ENCODE measurements around the gene ITGB5. TPM values are rescaled to one million over a fixed set of nuclear protein-coding genes. Genes with fewer than 3 reads are reported as not detected.

The ITGB5 gene
- total RNA-seq, 2 experiments from 2014 or later, result not detected

DNA sequence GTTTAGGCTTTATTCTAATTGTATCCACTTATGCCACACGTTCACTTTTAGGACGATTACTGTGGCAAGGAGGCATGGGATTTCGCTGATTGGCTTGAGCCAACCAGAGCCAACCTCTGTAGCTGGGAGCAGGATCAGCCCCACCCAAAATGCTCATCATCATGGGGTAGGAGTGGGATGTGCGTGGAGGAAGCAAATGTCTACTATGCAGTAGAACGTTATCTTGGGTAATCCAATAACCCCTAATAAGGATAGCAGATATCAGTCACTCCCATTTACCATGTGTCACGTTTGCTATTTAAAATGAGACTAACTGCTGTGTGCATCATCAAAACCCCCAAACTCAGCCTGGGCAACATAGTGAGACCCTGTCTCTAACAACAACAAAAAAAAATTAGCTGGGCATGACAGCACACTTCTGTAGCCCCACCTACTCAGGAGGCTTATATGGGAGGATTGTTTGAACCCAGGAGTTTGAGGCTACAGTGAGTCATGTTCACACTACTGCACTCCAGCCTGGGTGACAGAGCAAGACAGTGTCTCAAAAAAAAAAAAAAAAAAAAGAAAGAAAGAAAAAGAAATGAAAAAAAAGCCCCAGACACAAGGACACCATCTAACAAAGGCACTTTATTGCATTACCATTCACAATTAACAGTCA, 17.8 kb upstream of the ITGB5 start:
- no TSS peak for BruUV-seq (replicated peaks)
- Histone ChIP-seq H2AFZ (ENCODE audit: low read length) (no peak overlapping the region), H3K27ac (ENCODE audit: low read depth, low read length, poor library complexity, severe bottlenecking) (no peak overlapping the region), H3K4me1 (ENCODE audit: insufficient read depth, low read length, poor library complexity, severe bottlenecking) (no peaks in the 10 kb centered on the region), H3K36me3 (ENCODE audit: insufficient read depth, low read length) (no peaks in the 10 kb centered on the region), H3K9me3 (ENCODE audit: low read length) (no peaks in the 10 kb centered on the region), H3K9me2 (ENCODE audit: insufficient read depth, low read length) (no peaks in the 10 kb centered on the region), H4K20me1 (ENCODE audit: insufficient read depth, low read length) (no peaks in the 10 kb centered on the region), H3K4me2 (ENCODE audit: low read length) (no peak overlapping the region), H3K4me3 (ENCODE audit: low read depth, low read length, poor library complexity, severe bottlenecking) (no peak overlapping the region), H3K79me2 (ENCODE audit: insufficient read depth, low read depth, low read length) (no peaks in the 10 kb centered on the region)
- POLR2A ChIA-PET, result no interaction called here
- CTCF ChIA-PET (ENCODE audit: unreplicated experiment), result no interaction called here
- TF ChIP-seq EZH2phosphoT487 (IDR thresholded peaks at IDR 0.05; ENCODE audit: borderline replicate concordance, low read depth, low read length), result no peak
- TF ChIP-seq, protein P1, sequence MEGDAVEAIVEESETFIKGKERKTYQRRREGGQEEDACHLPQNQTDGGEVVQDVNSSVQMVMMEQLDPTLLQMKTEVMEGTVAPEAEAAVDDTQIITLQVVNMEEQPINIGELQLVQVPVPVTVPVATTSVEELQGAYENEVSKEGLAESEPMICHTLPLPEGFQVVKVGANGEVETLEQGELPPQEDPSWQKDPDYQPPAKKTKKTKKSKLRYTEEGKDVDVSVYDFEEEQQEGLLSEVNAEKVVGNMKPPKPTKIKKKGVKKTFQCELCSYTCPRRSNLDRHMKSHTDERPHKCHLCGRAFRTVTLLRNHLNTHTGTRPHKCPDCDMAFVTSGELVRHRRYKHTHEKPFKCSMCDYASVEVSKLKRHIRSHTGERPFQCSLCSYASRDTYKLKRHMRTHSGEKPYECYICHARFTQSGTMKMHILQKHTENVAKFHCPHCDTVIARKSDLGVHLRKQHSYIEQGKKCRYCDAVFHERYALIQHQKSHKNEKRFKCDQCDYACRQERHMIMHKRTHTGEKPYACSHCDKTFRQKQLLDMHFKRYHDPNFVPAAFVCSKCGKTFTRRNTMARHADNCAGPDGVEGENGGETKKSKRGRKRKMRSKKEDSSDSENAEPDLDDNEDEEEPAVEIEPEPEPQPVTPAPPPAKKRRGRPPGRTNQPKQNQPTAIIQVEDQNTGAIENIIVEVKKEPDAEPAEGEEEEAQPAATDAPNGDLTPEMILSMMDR (conservative IDR thresholded peaks at IDR 0.05; ENCODE audit: low read length), result no peak
- no peak for DNase-seq (ENCODE audit: low spot score)
- intact Hi-C loops (cut with micrococcal nuclease; ENCODE audit: unreplicated experiment), result no loop called here

DNA sequence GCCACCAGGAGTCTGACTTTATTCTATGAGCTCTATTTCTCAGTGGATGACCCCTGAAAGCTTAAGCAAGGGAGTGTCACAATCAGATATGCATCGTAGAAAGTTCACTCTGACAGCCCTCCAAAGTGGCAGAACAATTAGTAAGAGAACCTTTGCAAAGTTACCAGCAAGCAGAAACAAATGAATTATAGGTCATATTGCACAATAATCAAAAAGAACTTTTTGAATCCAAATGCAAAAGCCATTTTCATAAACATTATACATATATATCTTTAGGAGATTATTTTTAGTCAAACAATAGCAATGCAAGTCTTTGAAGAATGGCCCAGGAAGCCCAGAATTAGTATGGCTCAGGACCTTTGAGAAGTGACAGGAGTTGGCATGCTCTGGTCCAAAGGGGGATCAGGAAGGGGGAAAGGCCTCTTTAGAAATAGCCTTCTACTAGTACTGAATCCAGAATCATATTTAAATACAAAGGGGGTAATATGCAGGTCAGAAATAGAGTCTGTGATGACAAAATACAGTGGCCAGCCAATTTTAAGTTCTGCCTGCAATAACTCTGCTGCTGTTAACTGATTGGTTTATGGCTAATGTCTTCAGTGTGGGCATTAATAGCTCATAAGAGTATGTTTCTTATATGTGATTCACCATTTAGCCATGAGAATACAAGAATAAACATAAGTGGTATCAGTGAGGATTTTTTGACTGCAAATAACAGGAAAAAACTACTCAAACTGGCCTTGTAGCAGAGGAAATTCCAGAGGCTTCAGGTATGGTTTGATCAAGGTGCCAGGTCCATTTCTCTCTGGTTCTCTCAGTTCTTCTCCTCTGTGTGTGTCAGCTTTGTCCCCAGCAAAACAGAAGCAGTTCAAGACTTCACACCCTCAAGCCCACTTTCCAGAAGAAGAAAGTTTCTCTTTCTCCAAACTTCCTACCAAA, 17.0 kb upstream of the ITGB5 start:
- intact Hi-C loops (cut with micrococcal nuclease; ENCODE audit: unreplicated experiment), result no loop called here
- Histone ChIP-seq H2AFZ (ENCODE audit: low read length) (no peak overlapping the region), H3K4me3 (ENCODE audit: low read depth, low read length, poor library complexity, severe bottlenecking) (no peak overlapping the region), H3K9me2 (ENCODE audit: insufficient read depth, low read length) (no peaks in the 10 kb centered on the region), H3K4me1 (ENCODE audit: insufficient read depth, low read length, poor library complexity, severe bottlenecking) (no peaks in the 10 kb centered on the region), H3K4me2 (ENCODE audit: low read length) (no peak overlapping the region), H3K79me2 (ENCODE audit: insufficient read depth, low read depth, low read length) (no peaks in the 10 kb centered on the region), H4K20me1 (ENCODE audit: insufficient read depth, low read length) (no peaks in the 10 kb centered on the region), H3K27ac (ENCODE audit: low read depth, low read length, poor library complexity, severe bottlenecking) (no peak overlapping the region), H3K9me3 (ENCODE audit: low read length) (no peaks in the 10 kb centered on the region), H3K36me3 (ENCODE audit: insufficient read depth, low read length) (no peaks in the 10 kb centered on the region)
- ChIA-PET CTCF (ENCODE audit: unreplicated experiment) (no interaction called here), POLR2A (interaction anchor here (0.6 kb wide), 1 partner anchor 203 kb away, joined by 3 read pairs; no protein-coding TSS in a partner anchor)
- TF ChIP-seq, protein P1 (conservative IDR thresholded peaks at IDR 0.05; ENCODE audit: low read length), result no peak
- no peak for TF ChIP-seq EZH2phosphoT487 (IDR thresholded peaks at IDR 0.05; ENCODE audit: borderline replicate concordance, low read depth, low read length)
- no TSS peak for BruUV-seq (replicated peaks)
- DNase-seq (ENCODE audit: low spot score), result no peak
